GM19397 (cell line): ENCODE data around the gene HM13.
"Not testable (repeated sequence)": the region's sequence is repeated elsewhere in the genome, so short reads cannot be mapped to it uniquely, and the experiment has no call there.

Experiments used
- ATAC-seq: cut with Tn5 transposase; IDR thresholded peaks from one replicate; pipeline ENCODE4 v1.9.1; 2021; ENCODE audit warnings: mild to moderate bottlenecking, moderate library complexity; ENCODE audit not compliant: unreplicated experiment

HM13 gene

GRCh38 chr20:31566319-31566657, 52.0 kb downstream of the HM13 start:
- ATAC-seq = no peak

GRCh38 chr20:31566658-31567379, 52.6 kb downstream of the HM13 start:
- no peak for ATAC-seq

- ATAC-seq = no peak
Measured at GRCh38 chr20:31567380-31567720, 53.1 kb downstream of the HM13 start.

- no peak for ATAC-seq
Measured at GRCh38 chr20:31568041-31568731, 53.9 kb downstream of the HM13 start.

GRCh38 chr20:31568773-31569162, 54.5 kb downstream of the HM13 start:
- ATAC-seq = no peak

- no peak for ATAC-seq
Measured at GRCh38 chr20:31569163-31570020, 55.1 kb downstream of the HM13 start.

- ATAC-seq = no peak
Measured at GRCh38 chr20:31570021-31570463, 55.8 kb downstream of the HM13 start.

GRCh38 chr20:31570735-31571617, 56.7 kb downstream of the HM13 start:
- ATAC-seq = no peak

GRCh38 chr20:31572042-31572700, 57.9 kb downstream of the HM13 start:
- peak; percentile 1 for ATAC-seq

- ATAC-seq = peak; percentile 89
Measured at GRCh38 chr20:31572701-31573554, 58.7 kb downstream of the HM13 start.

GRCh38 chr20:31573555-31574321, 59.5 kb downstream of the HM13 start:
- ATAC-seq = peak; percentile 12

GRCh38 chr20:31574986-31575385, 60.7 kb downstream of the HM13 start:
- not testable (repeated sequence) for ATAC-seq

GRCh38 chr20:31576751-31577150, 62.5 kb downstream of the HM13 start:
- ATAC-seq = no peak

- no peak for ATAC-seq
Measured at GRCh38 chr20:31577194-31577593, 63.0 kb downstream of the HM13 start.

GRCh38 chr20:31578448-31579138, 64.4 kb downstream of the HM13 start:
- ATAC-seq = no peak

GRCh38 chr20:31579245-31579644, 65.0 kb downstream of the HM13 start:
- ATAC-seq = no peak

- not testable (repeated sequence) for ATAC-seq
Measured at GRCh38 chr20:31579941-31580651, 65.9 kb downstream of the HM13 start.
